CD14-positive monocyte (primary cell): ENCODE measurements around the gene SLC2A14. TPM values are rescaled to one million over a fixed set of nuclear protein-coding genes. Genes with fewer than 3 reads are reported as not detected.
A peak's percentile ranks its signal among the peaks of the same experiment; 100 is the strongest.
"Not testable (repeated sequence)": the region's sequence is repeated elsewhere in the genome, so short reads cannot be mapped to it uniquely, and the experiment has no call there.

ENCODE experiments used
- DNase-seq, 3 donors: peaks; one replicate each; pipeline ENCODE4 v3.0.0-alpha.2; 2011 to 2022
- H2AFZ ChIP-seq: 2 replicates; pipeline ENCODE4 v1.6.0; 2012; ENCODE audit warnings: mild to moderate bottlenecking, low read depth, low read length, inconsistent platforms; ENCODE audit not compliant: insufficient read depth, poor library complexity, severe bottlenecking
- H3K27ac ChIP-seq, 2 donors: 1 replicate in 1 of 2; 2 replicates in 1 of 2; pipeline ENCODE4 v1.5.1; 2012 to 2013; ENCODE audit warnings: low read length in 2 of 2, control low read depth in 1 of 2, inconsistent platforms in 1 of 2, low read depth in 1 of 2, mild to moderate bottlenecking in 1 of 2
- H3K27me3 ChIP-seq, 2 donors: one replicate each; pipeline versions ENCODE4 v1.6.0 to v1.6.1; 2011 to 2013; ENCODE audit warnings: low read length in 2 of 2; ENCODE audit not compliant: control insufficient read depth in 2 of 2, insufficient read depth in 2 of 2
- H3K36me3 ChIP-seq, 2 donors: replicated peaks in 1 of 2; 1 replicate in 1 of 2; 2 replicates in 1 of 2; pipeline versions ENCODE4 v1.5.1 to v1.6.1; 2012 to 2013; ENCODE audit warnings: low read length in 2 of 2, control low read depth in 1 of 2, inconsistent platforms in 1 of 2, mild to moderate bottlenecking in 1 of 2; ENCODE audit not compliant: insufficient read depth in 2 of 2, control insufficient read depth in 1 of 2
- H3K4me1 ChIP-seq, 2 donors: 1 replicate in 1 of 2; 2 replicates in 1 of 2; pipeline versions ENCODE4 v1.5.1 to v1.6.1; 2012 to 2013; ENCODE audit warnings: low read length in 2 of 2, control low read depth in 1 of 2, inconsistent platforms in 1 of 2, mild to moderate bottlenecking in 1 of 2, moderate library complexity in 1 of 2; ENCODE audit not compliant: insufficient read depth in 2 of 2, control insufficient read depth in 1 of 2
- H3K4me2 ChIP-seq: replicated peaks from 2 replicates; pipeline ENCODE3; 2012; ENCODE audit warnings: low read length, moderate library complexity, mild to moderate bottlenecking; ENCODE audit not compliant: poor library complexity, severe bottlenecking; ENCODE audit errors: extremely low read depth
- H3K4me3 ChIP-seq, 3 experiments: fragments of 200-600 bp in 1 of 3; sonication (generic) in 1 of 3; replicated peaks in 1 of 3; 1 replicate in 2 of 3; 2 replicates in 1 of 3; pipeline ENCODE4 v1.5.1; 2011 to 2013; ENCODE audit warnings: low read length in 3 of 3, mild to moderate bottlenecking in 3 of 3, control low read depth in 2 of 3, low read depth in 2 of 3, inconsistent platforms in 1 of 3, moderate library complexity in 1 of 3
- H3K79me2 ChIP-seq: 2 replicates; pipeline ENCODE4 v1.6.0; 2012; ENCODE audit warnings: mild to moderate bottlenecking, control low read depth, inconsistent platforms, low read length, moderate library complexity; ENCODE audit not compliant: insufficient read depth
- H3K9ac ChIP-seq: 2 replicates; pipeline ENCODE4 v1.6.0; 2017; ENCODE audit warnings: low read length, mild to moderate bottlenecking; ENCODE audit not compliant: insufficient read depth, poor library complexity, severe bottlenecking
- H3K9me3 ChIP-seq, 2 donors: replicated peaks in 1 of 2; 1 replicate in 1 of 2; 2 replicates in 1 of 2; pipeline versions ENCODE4 v1.5.1 to v1.6.1; 2012 to 2013; ENCODE audit warnings: low read length in 2 of 2, control low read depth in 1 of 2; ENCODE audit not compliant: control insufficient read depth in 1 of 2, insufficient read depth in 1 of 2
- H4K20me1 ChIP-seq: 2 replicates; pipeline ENCODE4 v1.6.0; 2012; ENCODE audit warnings: mild to moderate bottlenecking, low read length, control low read depth, moderate library complexity; ENCODE audit not compliant: insufficient read depth
- H3K27ac Mint-ChIP-seq, 7 donors: one replicate each; pipeline ENCODE4 v1.8.0; 2020; ENCODE audit warnings: mild to moderate bottlenecking in 7 of 7, mixed read lengths in 7 of 7, moderate library complexity in 6 of 7, inconsistent platforms in 2 of 7
- H3K27me3 Mint-ChIP-seq, 3 donors: one replicate each; pipeline ENCODE4 v1.8.0; 2021 to 2022; ENCODE audit warnings: low read depth in 3 of 3, mild to moderate bottlenecking in 3 of 3, mixed read lengths in 3 of 3, moderate library complexity in 3 of 3, inconsistent platforms in 1 of 3
- H3K36me3 Mint-ChIP-seq, 2 donors: one replicate each; pipeline ENCODE4 v1.8.0; 2020; ENCODE audit warnings: mixed read lengths in 2 of 2, inconsistent platforms in 1 of 2, mild to moderate bottlenecking in 1 of 2
- H3K4me1 Mint-ChIP-seq: one replicate; pipeline ENCODE4 v1.8.0; 2020; ENCODE audit warnings: mild to moderate bottlenecking, mixed read lengths
- H3K4me3 Mint-ChIP-seq, 2 donors: one replicate each; pipeline ENCODE4 v1.8.0; 2020; ENCODE audit warnings: mild to moderate bottlenecking in 2 of 2, mixed read lengths in 2 of 2, moderate library complexity in 1 of 2
- H3K9me3 Mint-ChIP-seq, 7 donors: one replicate each; pipeline ENCODE4 v1.8.0; 2020 to 2022; ENCODE audit warnings: mixed read lengths in 7 of 7, mild to moderate bottlenecking in 6 of 7, moderate library complexity in 6 of 7, inconsistent platforms in 2 of 7
- WGBS: methylation state at CpG from one replicate; pipeline ENCODE4 v1.1.5; 2013; ENCODE audit warnings: missing lambda C conversion rate; ENCODE audit not compliant: insufficient coverage; 5-methylcytosine and 5-hydroxymethylcytosine counted together
- intact Hi-C, 2 donors: fragments of 100-400 bp; cut with micrococcal nuclease; formaldehyde crosslinking; loops; one replicate each; pipeline versions ENCODE4 v1.15.0 to v1.15.1; 2023
- polyA plus RNA-seq, 3 donors: library from polyadenylated mRNA; depleted of rRNA in 1 of 3; unstranded in 2 of 3; stranded (reverse) in 1 of 3; fragments of 300-500 nt in 2 of 3; fragments of >200 nt in 1 of 3; fragmentation: Illumina TruSeq in 2 of 3; gene quantifications; 1 replicate in 2 of 3; 2 replicates in 1 of 3; pipeline ENCODE4 v1.2.3, GENCODE V29; 2012 to 2021

SLC2A14 gene
- polyA plus RNA-seq, 3 donors: 0.21 to 3.1 (median 0.29) TPM

- H3K27ac ChIP-seq, H3K4me1 ChIP-seq, H3K27me3 ChIP-seq, H3K27me3 Mint-ChIP-seq, H4K20me1 ChIP-seq, H2AFZ ChIP-seq, H3K9ac ChIP-seq, DNase-seq, H3K36me3 Mint-ChIP-seq, H3K27ac Mint-ChIP-seq, H3K9me3 ChIP-seq, intact Hi-C loops, H3K9me3 Mint-ChIP-seq, H3K4me3 ChIP-seq, H3K4me3 Mint-ChIP-seq, H3K79me2 ChIP-seq, H3K4me2 ChIP-seq, H3K36me3 ChIP-seq: not testable (repeated sequence)
- H3K4me1 Mint-ChIP-seq: peaks cover 14% of the 10 kb centered on the region
- 100% methylated on average over 3 of the region's 5 CpGs for WGBS
Measured at GRCh38 chr12:7850099-7850498, 22.6 kb downstream of the SLC2A14 start.

GRCh38 chr12:7848098-7848422 is 24.7 kb downstream of the SLC2A14 start:
- H3K27me3 ChIP-seq, H3K79me2 ChIP-seq, H3K36me3 ChIP-seq, H2AFZ ChIP-seq, H3K27me3 Mint-ChIP-seq, H3K4me3 Mint-ChIP-seq, H3K27ac ChIP-seq, H4K20me1 ChIP-seq, H3K9me3 ChIP-seq, H3K9me3 Mint-ChIP-seq, DNase-seq, H3K4me1 ChIP-seq, H3K4me3 ChIP-seq, H3K4me2 ChIP-seq, intact Hi-C loops, H3K36me3 Mint-ChIP-seq, H3K9ac ChIP-seq: not testable (repeated sequence)
- WGBS: no CpG with 5 or more reads among the region's 2 CpGs
- Mint-ChIP-seq H3K27ac (peak overlapping the region in 3 of 7 donors; percentile 15 to 74 (median 73)), H3K4me1 (peaks cover 22% of the 10 kb centered on the region)

DNA sequence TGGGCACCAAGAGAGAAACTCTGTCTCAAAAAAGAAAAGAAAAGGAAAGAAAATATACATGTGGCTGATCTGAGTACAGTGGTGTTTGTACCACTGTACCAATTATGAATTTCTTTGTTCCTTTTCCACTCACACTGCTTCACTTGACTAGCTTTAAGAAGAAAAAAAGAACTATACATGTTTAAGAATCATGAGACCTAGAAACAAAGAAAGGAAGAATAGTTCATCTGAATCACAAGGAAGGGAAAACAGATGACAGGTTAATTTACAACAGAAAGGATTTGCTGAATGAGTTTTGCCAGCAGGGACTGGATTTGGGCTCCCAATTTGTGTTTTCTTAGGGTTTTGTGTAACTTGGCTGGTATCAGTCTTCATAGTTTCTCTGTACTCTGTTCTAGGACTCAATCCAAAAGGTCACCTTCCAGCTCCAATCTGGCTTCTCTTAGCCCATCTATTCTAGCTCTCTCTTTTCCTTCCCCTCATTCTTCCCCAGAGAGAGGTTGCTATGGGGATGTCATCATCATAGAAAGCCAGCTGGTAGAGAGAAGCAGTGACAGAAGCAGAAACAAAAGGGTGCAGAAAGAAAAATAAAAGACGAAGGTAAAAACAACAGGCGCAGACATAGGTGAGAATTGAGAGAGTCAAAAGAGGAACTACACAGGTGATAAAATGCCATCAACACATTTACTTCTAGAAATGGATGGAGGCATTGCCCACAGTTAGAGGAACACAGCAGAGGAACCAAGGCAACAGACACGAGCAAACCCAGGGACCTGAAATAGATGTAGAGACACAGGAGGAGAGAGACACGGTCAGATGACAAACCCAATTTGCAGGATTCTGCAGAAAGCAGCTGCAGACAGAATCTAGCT is 25.3 kb downstream of the SLC2A14 start:
- H3K9ac ChIP-seq, H3K79me2 ChIP-seq, DNase-seq, H2AFZ ChIP-seq, H3K27ac ChIP-seq, H3K36me3 Mint-ChIP-seq, intact Hi-C loops, H3K27me3 ChIP-seq, H3K4me3 ChIP-seq, H3K9me3 Mint-ChIP-seq, H3K9me3 ChIP-seq, H4K20me1 ChIP-seq, H3K36me3 ChIP-seq, H3K27me3 Mint-ChIP-seq, H3K4me2 ChIP-seq: not testable (repeated sequence)
- no CpG with 5 or more reads among the region's 4 CpGs for WGBS
- peaks cover 26% of the 10 kb centered on the region for H3K4me1 Mint-ChIP-seq
- peak overlapping the region in 1 of 2 donors; percentile 13 for H3K4me3 Mint-ChIP-seq
- peaks cover 14% of the 10 kb centered on the region in 2 donors for H3K4me1 ChIP-seq
- peak overlapping the region; percentile 3 to 79 (median 59) for H3K27ac Mint-ChIP-seq
